Endothelial cell of umbilical vein (primary cell): ENCODE results near the gene TTC33. TPM values are rescaled to one million over a fixed set of nuclear protein-coding genes. Genes with fewer than 3 reads are reported as not detected.

ENCODE experiments used
- BruUV-seq: library from RNA; stranded (reverse); fragments of 400-500 nt; replicated peaks from 2 replicates; lab custom pipeline; 2021; lab: Mats Ljungman, UMichigan
- CTCF ChIA-PET: fragments of 300-600, 350-600 bp; sonication (Branson Sonifier 250); formaldehyde crosslinking; loops from one replicate; lab custom pipeline; 2021; ENCODE audit warnings: antibody characterized with exemption, inconsistent platforms; lab: Charles Lee
- POLR2A ChIA-PET: fragments of 300-600, 350-600 bp; sonication (Branson Sonifier 250); formaldehyde crosslinking; loops from one replicate; lab custom pipeline; 2021; ENCODE audit warnings: antibody characterized with exemption, inconsistent platforms; lab: Charles Lee
- DNase-seq: peaks from one replicate; pipeline ENCODE4 v3.0.0-alpha.2; 2011; ENCODE audit warnings: low read depth, low spot score
- FAIRE-seq: peaks from 2 replicates; lab custom pipeline; 2011; peaks lifted over from hg19 to GRCh38; lab: Jason Lieb, UNC
- H2AFZ ChIP-seq: 2 replicates; pipeline ENCODE4 v1.6.0; 2012; ENCODE audit warnings: low read depth, low read length, control low read depth, inconsistent platforms
- H3K27ac ChIP-seq: 2 replicates; pipeline ENCODE4 v1.5.1; 2011; ENCODE audit warnings: low read depth, mild to moderate bottlenecking, control low read depth, low read length, moderate library complexity; ENCODE audit not compliant: insufficient read depth
- H3K27me3 ChIP-seq, 2 experiments: 2 replicates each; pipeline versions ENCODE4 v1.6.0 to v1.6.1; 2011; ENCODE audit warnings: low read length in 2 of 2, mixed read lengths in 1 of 2; ENCODE audit not compliant: control insufficient read depth in 2 of 2, insufficient read depth in 2 of 2
- H3K36me3 ChIP-seq, 2 experiments: 2 replicates in 1 of 2; 3 replicates in 1 of 2; pipeline ENCODE4 v1.5.1; 2011; ENCODE audit warnings: low read length in 2 of 2, mild to moderate bottlenecking in 1 of 2, moderate library complexity in 1 of 2; ENCODE audit not compliant: control insufficient read depth in 2 of 2, insufficient read depth in 2 of 2; ENCODE audit errors: extremely low read depth in 1 of 2
- H3K4me1 ChIP-seq: 3 replicates; pipeline ENCODE4 v1.5.1; 2011; ENCODE audit warnings: mild to moderate bottlenecking, low read length; ENCODE audit not compliant: control insufficient read depth, insufficient read depth; ENCODE audit errors: extremely low read depth
- H3K4me2 ChIP-seq: 2 replicates; pipeline ENCODE4 v1.6.1; 2011; ENCODE audit warnings: low read length, control low read depth, mixed read lengths; ENCODE audit not compliant: insufficient read depth
- H3K4me3 ChIP-seq, 3 experiments: fragments of 200-600 bp in 1 of 3; sonication (generic), shearing (Covaris generic) in 1 of 3; replicated peaks in 1 of 3; 2 replicates each; pipeline ENCODE4 v1.5.1; 2011 to 2016; ENCODE audit warnings: control low read depth in 3 of 3, low read length in 3 of 3, mild to moderate bottlenecking in 2 of 3, inconsistent platforms in 1 of 3, low read depth in 1 of 3, moderate library complexity in 1 of 3; ENCODE audit not compliant: insufficient read depth in 1 of 3
- H3K79me2 ChIP-seq: 2 replicates; pipeline ENCODE4 v1.6.0; 2012; ENCODE audit warnings: low read length, inconsistent platforms; ENCODE audit not compliant: control insufficient read depth, insufficient read depth
- H3K9ac ChIP-seq: replicated peaks from 2 replicates; pipeline ENCODE3; 2011; ENCODE audit warnings: low read length, control low read depth; ENCODE audit not compliant: insufficient read depth; ENCODE audit errors: extremely low read depth
- H3K9me1 ChIP-seq: replicated peaks from 3 replicates; pipeline ENCODE4 v1.6.0; 2011; ENCODE audit warnings: mild to moderate bottlenecking, low read length; ENCODE audit not compliant: control insufficient read depth, insufficient read depth; ENCODE audit errors: extremely low read depth
- H3K9me3 ChIP-seq: replicated peaks from 2 replicates; pipeline ENCODE4 v1.5.1; 2012; ENCODE audit warnings: low read length, inconsistent platforms; ENCODE audit not compliant: control insufficient read depth, insufficient read depth
- H4K20me1 ChIP-seq: replicated peaks from 2 replicates; pipeline ENCODE3; 2011; ENCODE audit warnings: mild to moderate bottlenecking, low read length; ENCODE audit not compliant: control insufficient read depth, insufficient read depth; ENCODE audit errors: extremely low read depth
- EZH2 ChIP-seq: IDR thresholded peaks from 2 replicates; pipeline ENCODE4 v1.6.1; 2012; ENCODE audit warnings: borderline replicate concordance, low read depth, mild to moderate bottlenecking, moderate library complexity, low read length, inconsistent platforms; ENCODE audit not compliant: severe bottlenecking
- FOS ChIP-seq: IDR thresholded peaks from 2 replicates; pipeline ENCODE4 v1.6.1; 2011; ENCODE audit warnings: mild to moderate bottlenecking, low read length, moderate library complexity, borderline replicate concordance; ENCODE audit not compliant: insufficient read depth
- JUN ChIP-seq: IDR thresholded peaks from 2 replicates; pipeline ENCODE4 v1.6.1; 2011; ENCODE audit warnings: borderline replicate concordance, low read depth; ENCODE audit not compliant: insufficient read length, insufficient read depth
- POLR2AphosphoS5 ChIP-seq: IDR thresholded peaks from 2 replicates; pipeline ENCODE4 v1.6.1; 2012; ENCODE audit warnings: low read depth, mild to moderate bottlenecking, control low read depth, low read length, moderate library complexity; ENCODE audit not compliant: insufficient read depth
- dilution Hi-C: fragments of 300-500 bp; cut with MboI; formaldehyde crosslinking; loops from one replicate; pipeline ENCODE4 v1.15.0; 2019; ENCODE audit warnings: low sequenced_read_pairs; ENCODE audit not compliant: extremely low pct_ligation_motif_present
- intact Hi-C: fragments of 100-400 bp; cut with micrococcal nuclease; formaldehyde crosslinking; loops from one replicate; pipeline ENCODE4 v1.10.0; 2022
- polyA plus RNA-seq, 4 experiments: library from polyadenylated mRNA; depleted of rRNA in 3 of 4; stranded (reverse) in 3 of 4; unstranded in 1 of 4; fragments of >200 nt; gene quantifications; 2 replicates each; pipeline versions ENCODE4 v1.2.1 to v1.2.3, GENCODE V29; 2011 to 2012; ENCODE audit warnings: missing spikeins in 1 of 4
- total RNA-seq: library from RNA; stranded (reverse); gene quantifications from 2 replicates; pipeline ENCODE4 v1.2.3, GENCODE V29; 2021
- TF ChIP-seq, protein P1 (sequence below): IDR thresholded peaks from 2 replicates; pipeline ENCODE4 v1.6.1; 2011; ENCODE audit not compliant: insufficient read depth, insufficient read length

Gene TTC33
- total and polyA plus RNA-seq, 2 donors (not counting 3 experiments of a cell fraction or from before 2014, with no cell fraction given): 2.2 to 11.7 TPM

DNA sequence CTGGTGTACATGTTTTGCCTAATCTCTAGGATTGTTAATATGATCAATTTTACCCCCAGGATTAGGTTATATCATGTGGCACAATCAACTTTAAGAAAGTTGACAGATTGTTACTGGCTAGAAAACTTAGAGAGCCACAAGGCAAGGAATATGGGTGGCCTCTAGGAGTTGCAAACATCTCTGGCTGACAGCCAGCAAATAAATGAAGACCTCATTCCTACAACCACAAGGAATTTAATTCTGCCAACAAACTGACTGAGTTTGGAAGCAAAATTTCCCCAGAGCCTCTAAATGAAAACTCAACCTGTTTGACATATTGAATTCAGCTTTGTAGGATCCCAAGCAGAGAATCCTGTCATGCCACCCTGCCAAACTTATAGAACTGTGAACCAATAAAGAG is 272.4 kb downstream of the TTC33 start:
- Histone ChIP-seq H2AFZ (no peak overlapping the region), H3K4me3 (no peak overlapping the region), H3K9me3 (no peaks in the 10 kb centered on the region), H3K79me2 (no peaks in the 10 kb centered on the region), H3K36me3 (no peaks in the 10 kb centered on the region), H4K20me1 (no peaks in the 10 kb centered on the region), H3K27me3 (no peaks in the 10 kb centered on the region), H3K27ac (no peak overlapping the region), H3K4me1 (no peaks in the 10 kb centered on the region), H3K4me2 (no peak overlapping the region), H3K9me1 (no peaks in the 10 kb centered on the region), H3K9ac (no peak overlapping the region)
- DNase-seq (no peak), FAIRE-seq (no peak)
- dilution Hi-C loops (no loop called here), intact Hi-C loops (no loop called here)
- no TSS peak for BruUV-seq
- CTCF ChIA-PET: no interaction called here
- POLR2A ChIA-PET: no interaction called here
- TF ChIP-seq POLR2AphosphoS5: no peak
- TF ChIP-seq EZH2: no peak
- TF ChIP-seq JUN: no peak
- TF ChIP-seq, protein P1, sequence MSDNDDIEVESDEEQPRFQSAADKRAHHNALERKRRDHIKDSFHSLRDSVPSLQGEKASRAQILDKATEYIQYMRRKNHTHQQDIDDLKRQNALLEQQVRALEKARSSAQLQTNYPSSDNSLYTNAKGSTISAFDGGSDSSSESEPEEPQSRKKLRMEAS: no peak

DNA sequence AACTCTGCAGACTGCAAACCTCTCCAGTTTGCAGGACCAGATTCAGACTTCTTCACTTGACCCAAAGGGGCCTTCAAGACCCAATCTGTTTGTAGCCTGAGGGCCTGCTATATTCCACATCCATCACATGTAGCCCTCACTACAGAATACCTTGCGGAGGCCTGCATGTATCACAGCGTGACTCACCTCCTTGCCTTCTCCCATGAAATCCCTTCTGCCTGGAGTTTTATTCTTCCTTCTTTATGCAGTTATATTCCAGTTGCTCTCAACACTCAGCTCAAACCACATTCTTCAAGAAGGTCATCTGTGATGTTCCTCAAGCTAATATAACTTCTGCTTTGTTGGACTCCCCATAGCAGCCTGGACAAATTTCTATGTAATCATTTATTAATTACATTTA is 274.5 kb downstream of the TTC33 start:
- no peaks in the 10 kb centered on the region for H3K36me3 ChIP-seq
- H3K4me3 ChIP-seq: no peak overlapping the region
- DNase-seq (no peak), FAIRE-seq (no peak)
- H3K4me1 ChIP-seq: no peaks in the 10 kb centered on the region
- no peak overlapping the region for H3K27ac ChIP-seq
- no peaks in the 10 kb centered on the region for H3K79me2 ChIP-seq
- POLR2A ChIA-PET: no interaction called here
- dilution Hi-C loops (no loop called here), intact Hi-C loops (no loop called here)
- H2AFZ ChIP-seq: no peak overlapping the region
- H3K9me3 ChIP-seq: no peaks in the 10 kb centered on the region
- H4K20me1 ChIP-seq: no peaks in the 10 kb centered on the region
- CTCF ChIA-PET: no interaction called here
- no peaks in the 10 kb centered on the region for H3K9me1 ChIP-seq
- no peak overlapping the region for H3K9ac ChIP-seq
- TF ChIP-seq, protein P1: no peak
- TF ChIP-seq FOS (no peak), EZH2 (no peak)
- BruUV-seq: no TSS peak
- H3K4me2 ChIP-seq: no peak overlapping the region
- no peaks in the 10 kb centered on the region for H3K27me3 ChIP-seq
